SH-SY5Y (cell line): ENCODE data around the gene ZBTB20.

Experiments
- GATA2 ChIP-seq: IDR thresholded peaks from 2 replicates; pipeline ENCODE4 v1.6.1; 2011; ENCODE audit warnings: mild to moderate bottlenecking, low read depth, low read length
- GATA3 ChIP-seq: IDR thresholded peaks from 2 replicates; pipeline ENCODE4 v1.6.1; 2011; ENCODE audit warnings: low read depth, mild to moderate bottlenecking, low read length, moderate library complexity

- TF ChIP-seq GATA3 (no peak), GATA2 (no peak)
These were observed 480.5 kb downstream of the ZBTB20 start for GRCh38 chr3:114666623-114667022.
